ENCODE measurements around the gene ADAMTSL3. TPM values are rescaled to one million over a fixed set of nuclear protein-coding genes. Genes with fewer than 3 reads are reported as not detected.

The ADAMTSL3 gene
- total RNA-seq, 1 experiment from 2014 or later = 0.07 TPM

DNA sequence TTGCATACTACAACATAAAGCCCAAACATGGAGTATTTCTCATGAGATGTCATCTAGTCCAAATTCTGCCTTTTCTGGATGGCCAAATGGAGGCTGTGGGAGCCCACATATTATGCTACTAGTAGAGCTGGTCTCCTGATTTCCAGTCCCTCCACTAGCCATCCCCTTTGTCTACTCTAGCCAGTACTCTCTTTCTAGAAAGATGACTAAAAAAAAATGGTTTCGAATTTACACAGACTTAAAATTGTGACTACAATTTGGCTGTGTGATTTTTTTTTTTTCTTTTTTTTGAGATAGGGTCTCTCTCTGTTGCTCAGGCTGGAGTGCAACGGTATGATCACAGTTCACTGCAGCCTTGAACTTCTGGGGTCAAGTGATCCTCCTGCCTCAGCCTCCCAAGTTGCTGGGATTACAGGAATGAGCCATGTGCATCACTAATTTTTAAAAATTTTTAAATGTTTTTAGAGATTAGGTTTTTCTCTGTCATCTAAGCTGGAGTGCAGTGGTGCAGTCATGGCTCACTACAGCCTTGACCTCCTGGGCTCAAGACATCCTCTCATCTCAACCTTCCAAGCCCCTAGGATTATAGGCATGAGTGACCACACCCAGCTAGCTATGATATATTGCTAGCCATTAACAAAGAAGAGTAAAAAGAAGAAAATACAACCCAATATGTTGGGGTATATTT lies 273.9 kb downstream of the ADAMTSL3 start:
- POLR2A ChIA-PET = interaction anchor here (0.6 kb wide), 1 partner anchor 860 kb away, joined by 3 read pairs; no protein-coding TSS in a partner anchor

DNA sequence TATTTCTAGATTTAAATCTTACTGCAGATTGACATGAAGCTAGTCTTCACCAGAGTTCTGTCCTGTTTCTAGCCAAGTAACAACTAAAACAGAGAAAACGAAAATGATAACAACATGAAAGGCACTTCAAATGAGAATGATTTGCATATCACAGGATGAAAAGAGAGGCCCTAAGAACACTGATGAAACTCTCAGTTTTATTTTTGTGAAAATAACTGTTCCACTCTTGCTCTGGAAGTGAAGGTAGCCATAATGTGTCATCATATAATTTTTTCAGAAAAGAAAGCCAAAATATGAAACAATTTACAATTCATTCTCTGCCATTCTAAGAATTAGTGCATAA lies 274.4 kb downstream of the ADAMTSL3 start:
- Histone ChIP-seq H3K9me3 (no peaks in the 10 kb centered on the region), H3K4me1 (no peaks in the 10 kb centered on the region; the same call in 1 of the 2 replicates), H3K36me3 (ENCODE audit: control insufficient read depth, insufficient read depth, low read length) (no peaks in the 10 kb centered on the region), H3K27me3 (replicated peaks; ENCODE audit: control insufficient read depth, insufficient read depth, low read length) (no peaks in the 10 kb centered on the region), H3K4me3 (ENCODE audit: low read depth, low read length) (no peak overlapping the region)
- Mint-ChIP-seq H3K4me1 (ENCODE audit: low read depth, unreplicated experiment) (peaks cover 34% of the 10 kb centered on the region), H3K27me3 (ENCODE audit: insufficient read depth, unreplicated experiment) (no peaks in the 10 kb centered on the region), H3K4me3 (ENCODE audit: unreplicated experiment) (no peak overlapping the region), H3K36me3 (ENCODE audit: insufficient read depth, unreplicated experiment) (no peaks in the 10 kb centered on the region), H3K9me3 (ENCODE audit: unreplicated experiment) (peaks cover 9% of the 10 kb centered on the region), H3K27ac (ENCODE audit: unreplicated experiment) (no peak overlapping the region)
- no peak for DNase-seq
- ChIA-PET CTCF (no interaction called here), POLR2A (interaction anchor here (0.6 kb wide), 1 partner anchor 861 kb away, joined by 3 read pairs; no protein-coding TSS in a partner anchor)
- TF ChIP-seq, protein P1, sequence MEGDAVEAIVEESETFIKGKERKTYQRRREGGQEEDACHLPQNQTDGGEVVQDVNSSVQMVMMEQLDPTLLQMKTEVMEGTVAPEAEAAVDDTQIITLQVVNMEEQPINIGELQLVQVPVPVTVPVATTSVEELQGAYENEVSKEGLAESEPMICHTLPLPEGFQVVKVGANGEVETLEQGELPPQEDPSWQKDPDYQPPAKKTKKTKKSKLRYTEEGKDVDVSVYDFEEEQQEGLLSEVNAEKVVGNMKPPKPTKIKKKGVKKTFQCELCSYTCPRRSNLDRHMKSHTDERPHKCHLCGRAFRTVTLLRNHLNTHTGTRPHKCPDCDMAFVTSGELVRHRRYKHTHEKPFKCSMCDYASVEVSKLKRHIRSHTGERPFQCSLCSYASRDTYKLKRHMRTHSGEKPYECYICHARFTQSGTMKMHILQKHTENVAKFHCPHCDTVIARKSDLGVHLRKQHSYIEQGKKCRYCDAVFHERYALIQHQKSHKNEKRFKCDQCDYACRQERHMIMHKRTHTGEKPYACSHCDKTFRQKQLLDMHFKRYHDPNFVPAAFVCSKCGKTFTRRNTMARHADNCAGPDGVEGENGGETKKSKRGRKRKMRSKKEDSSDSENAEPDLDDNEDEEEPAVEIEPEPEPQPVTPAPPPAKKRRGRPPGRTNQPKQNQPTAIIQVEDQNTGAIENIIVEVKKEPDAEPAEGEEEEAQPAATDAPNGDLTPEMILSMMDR (IDR thresholded peaks at IDR 0.05; ENCODE audit: insufficient read depth in 1 of 2, low read depth in 1 of 2, low read length in 1 of 2, severe bottlenecking in 1 of 2, unreplicated experiment in 1 of 2) = no peak
- intact Hi-C loops (cut with micrococcal nuclease; ENCODE audit: unreplicated experiment) = no loop called here
- no TSS peak for BruUV-seq (replicated peaks)

More for the DNA sequence above, 273.9 kb downstream of the ADAMTSL3 start:
- H3K27me3 ChIP-seq (replicated peaks; ENCODE audit: control insufficient read depth, insufficient read depth, low read length) = no peaks in the 10 kb centered on the region
- H3K9me3 ChIP-seq = no peaks in the 10 kb centered on the region
- DNase-seq = no peak
- intact Hi-C loops (cut with micrococcal nuclease; ENCODE audit: unreplicated experiment) = no loop called here
- H3K4me1 ChIP-seq = no peaks in the 10 kb centered on the region; the same call in 1 of the 2 replicates
- no peaks in the 10 kb centered on the region for H3K27me3 Mint-ChIP-seq (ENCODE audit: insufficient read depth, unreplicated experiment)
- H3K4me1 Mint-ChIP-seq (ENCODE audit: low read depth, unreplicated experiment) = peaks cover 34% of the 10 kb centered on the region
- no peak overlapping the region for H3K4me3 Mint-ChIP-seq (ENCODE audit: unreplicated experiment)
- no TSS peak for BruUV-seq (replicated peaks)
- TF ChIP-seq, protein P1 (IDR thresholded peaks at IDR 0.05; ENCODE audit: insufficient read depth in 1 of 2, low read depth in 1 of 2, low read length in 1 of 2, severe bottlenecking in 1 of 2, unreplicated experiment in 1 of 2) = no peak
- H3K36me3 ChIP-seq (ENCODE audit: control insufficient read depth, insufficient read depth, low read length) = no peaks in the 10 kb centered on the region
- H3K36me3 Mint-ChIP-seq (ENCODE audit: insufficient read depth, unreplicated experiment) = no peaks in the 10 kb centered on the region
- H3K27ac Mint-ChIP-seq (ENCODE audit: unreplicated experiment) = no peak overlapping the region
- H3K9me3 Mint-ChIP-seq (ENCODE audit: unreplicated experiment) = peaks cover 4% of the 10 kb centered on the region
- CTCF ChIA-PET = no interaction called here
- no peak overlapping the region for H3K4me3 ChIP-seq (ENCODE audit: low read depth, low read length)

DNA sequence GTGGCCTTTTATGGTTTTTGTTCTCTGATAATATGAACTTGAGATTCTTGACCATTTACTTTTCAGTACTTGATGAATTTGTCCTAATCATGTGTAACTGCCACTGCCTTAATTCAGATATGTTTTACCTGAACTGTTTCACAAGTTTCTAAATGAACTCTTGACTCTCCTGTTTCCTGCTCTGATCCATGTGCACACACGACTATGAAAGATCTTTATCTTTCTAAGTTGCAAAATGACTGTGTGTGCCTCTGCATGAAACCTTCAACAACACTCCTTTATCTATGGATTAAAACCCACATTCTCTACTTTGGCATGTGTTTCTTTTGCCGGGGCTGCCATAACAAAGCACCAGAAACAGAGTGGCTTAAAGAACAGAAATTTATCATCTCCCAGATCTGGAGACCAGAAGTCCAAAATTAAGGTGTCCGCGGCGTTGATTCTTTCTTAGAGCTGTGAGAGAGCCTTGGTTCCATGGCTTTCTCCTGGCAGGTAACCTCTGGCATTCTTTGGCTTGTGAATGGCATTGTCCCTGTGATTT lies 275.0 kb downstream of the ADAMTSL3 start:
- Histone ChIP-seq H3K4me3 (ENCODE audit: low read depth, low read length) (no peak overlapping the region), H3K27me3 (replicated peaks; ENCODE audit: control insufficient read depth, insufficient read depth, low read length) (no peaks in the 10 kb centered on the region), H3K36me3 (ENCODE audit: control insufficient read depth, insufficient read depth, low read length) (no peaks in the 10 kb centered on the region), H3K9me3 (no peaks in the 10 kb centered on the region), H3K4me1 (no peaks in the 10 kb centered on the region; the same call in 1 of the 2 replicates)
- BruUV-seq (replicated peaks) = no TSS peak
- TF ChIP-seq, protein P1 (IDR thresholded peaks at IDR 0.05; ENCODE audit: insufficient read depth in 1 of 2, low read depth in 1 of 2, low read length in 1 of 2, severe bottlenecking in 1 of 2, unreplicated experiment in 1 of 2) = no peak
- no peaks in the 10 kb centered on the region for H3K36me3 Mint-ChIP-seq (ENCODE audit: insufficient read depth, unreplicated experiment)
- H3K9me3 Mint-ChIP-seq (ENCODE audit: unreplicated experiment) = peaks cover 10% of the 10 kb centered on the region
- no peak overlapping the region for H3K4me3 Mint-ChIP-seq (ENCODE audit: unreplicated experiment)
- CTCF ChIA-PET = no interaction called here
- no peaks in the 10 kb centered on the region for H3K27me3 Mint-ChIP-seq (ENCODE audit: insufficient read depth, unreplicated experiment)
- peaks cover 34% of the 10 kb centered on the region for H3K4me1 Mint-ChIP-seq (ENCODE audit: low read depth, unreplicated experiment)
- intact Hi-C loops (cut with micrococcal nuclease; ENCODE audit: unreplicated experiment) = no loop called here
- peak overlapping the region; percentile 27 for H3K27ac Mint-ChIP-seq (ENCODE audit: unreplicated experiment)
- DNase-seq = peak in 1 of 2 experiments; percentile 9
- POLR2A ChIA-PET = interaction anchor here (0.6 kb wide), 1 partner anchor 862 kb away, joined by 3 read pairs; no protein-coding TSS in a partner anchor

Measured in Caco-2 (cell line).